HUES64 (cell line): ENCODE results near the gene ZFYVE21.

ENCODE experiments used
- H3K27ac ChIP-seq: 2 replicates; pipeline ENCODE4 v1.7.0; 2013; ENCODE audit warnings: low read depth, low read length, inconsistent platforms
- H3K27me3 ChIP-seq: 2 replicates; pipeline ENCODE4 v1.6.1; 2013; ENCODE audit warnings: mild to moderate bottlenecking, low read length; ENCODE audit not compliant: insufficient read depth
- H3K36me3 ChIP-seq: 2 replicates; pipeline ENCODE4 v1.6.1; 2013; ENCODE audit warnings: mild to moderate bottlenecking, low read length; ENCODE audit not compliant: insufficient read depth
- H3K4me1 ChIP-seq: 2 replicates; pipeline ENCODE4 v1.6.1; 2013; ENCODE audit warnings: mild to moderate bottlenecking, low read length, moderate library complexity; ENCODE audit not compliant: insufficient read depth
- H3K4me3 ChIP-seq: 2 replicates; pipeline ENCODE4 v1.5.1; 2013; ENCODE audit warnings: mild to moderate bottlenecking, low read length, moderate library complexity
- H3K9ac ChIP-seq: 2 replicates; pipeline ENCODE4 v1.6.1; 2013; ENCODE audit warnings: mild to moderate bottlenecking, low read depth, low read length
- H3K9me3 ChIP-seq: 2 replicates; pipeline ENCODE4 v1.6.1; 2013; ENCODE audit warnings: low read depth, low read length; ENCODE audit not compliant: insufficient read depth
- WGBS: fragments of 150-250, 120-280 bp; methylation state at CpG from one replicate; pipeline ENCODE4 v1.1.7; 2013; ENCODE audit warnings: missing lambda C conversion rate; 5-methylcytosine and 5-hydroxymethylcytosine counted together

ZFYVE21 gene

DNA sequence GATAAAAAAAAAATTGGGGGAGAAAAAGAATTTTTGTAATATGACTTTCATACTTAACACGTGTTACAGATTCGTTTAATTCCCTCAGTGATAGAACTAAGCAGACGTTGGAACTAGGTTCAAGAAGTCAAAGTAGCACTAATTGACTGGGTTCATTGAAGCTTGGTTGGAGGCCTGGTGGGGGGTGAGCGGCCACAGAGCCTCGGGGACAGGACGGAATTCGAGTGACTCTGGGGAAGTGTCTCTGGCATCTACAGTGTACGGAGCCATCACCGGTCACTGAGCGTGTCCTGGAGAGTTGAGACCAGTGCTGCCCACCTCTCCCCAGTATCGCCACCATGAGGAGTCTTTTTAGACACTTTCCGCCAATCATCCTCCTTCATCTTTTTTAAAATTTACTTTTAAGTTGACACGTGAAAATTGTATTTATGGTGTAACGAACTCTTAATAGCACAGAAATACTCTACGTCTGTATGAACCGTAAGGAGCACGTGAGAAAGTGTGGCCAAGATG lies 1.3 kb downstream of the ZFYVE21 start:
- H3K4me1 ChIP-seq, result no peaks in the 10 kb centered on the region; the same call in 1 of the 2 replicates
- H3K4me3 ChIP-seq, result peak overlapping the region; percentile 77
- H3K9me3 ChIP-seq, result no peaks in the 10 kb centered on the region
- H3K9ac ChIP-seq, result no peak overlapping the region
- 76% methylated on average over 17 of the region's 17 CpGs for WGBS
- no peak overlapping the region for H3K27ac ChIP-seq
- no peaks in the 10 kb centered on the region for H3K27me3 ChIP-seq
- 0 out of 2 replicates have a peak, but pooled peaks cover 5% of the 10 kb centered on the region for H3K36me3 ChIP-seq

DNA sequence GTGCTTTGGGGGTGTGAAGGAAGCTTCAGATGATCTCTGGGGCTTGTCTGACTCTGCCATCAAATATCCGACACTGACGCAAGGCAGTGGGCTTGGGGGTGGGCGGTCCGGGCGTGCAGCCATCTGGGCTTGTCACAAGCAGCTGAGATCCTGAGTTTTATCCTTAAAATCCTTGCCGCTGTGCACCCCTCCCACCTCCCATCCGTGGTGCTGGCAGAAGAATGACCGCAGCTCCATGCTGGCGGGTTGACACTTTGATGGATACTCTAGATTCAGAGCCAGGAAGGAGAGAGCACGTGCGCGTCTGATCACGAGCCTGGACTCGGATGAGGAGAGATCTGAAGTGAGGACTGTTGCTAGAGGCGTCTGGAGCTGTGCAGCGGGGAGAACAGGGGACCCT lies 3.0 kb downstream of the ZFYVE21 start:
- Histone ChIP-seq H3K36me3 (0 out of 2 replicates have a peak, but pooled peaks cover 4% of the 10 kb centered on the region), H3K4me1 (no peaks in the 10 kb centered on the region; the same call in 1 of the 2 replicates), H3K27ac (no peak overlapping the region), H3K4me3 (no peak overlapping the region), H3K27me3 (no peaks in the 10 kb centered on the region), H3K9ac (no peak overlapping the region), H3K9me3 (no peaks in the 10 kb centered on the region)
- WGBS, result 93% methylated on average over 16 of the region's 16 CpGs

DNA sequence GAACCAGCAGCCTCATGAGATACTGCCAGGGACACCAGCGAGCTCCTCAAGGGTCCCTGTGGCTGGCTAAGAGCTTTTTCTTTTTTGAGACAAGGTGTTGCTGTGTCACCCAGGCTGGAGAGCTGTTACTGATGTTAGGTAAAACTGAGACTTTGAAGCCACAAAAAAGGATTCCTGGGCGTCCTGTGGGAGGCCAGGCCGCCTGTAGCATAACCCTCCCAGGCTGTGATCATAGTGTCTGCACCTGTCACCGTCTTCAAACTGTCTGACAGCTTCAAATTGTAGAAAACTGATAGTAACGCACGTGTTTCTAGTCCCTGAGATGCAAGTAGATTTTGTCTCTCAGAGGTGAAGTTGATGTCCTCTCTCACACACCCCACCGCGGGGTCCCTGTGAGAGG lies 4.1 kb downstream of the ZFYVE21 start:
- 95% methylated on average over 8 of the region's 8 CpGs for WGBS
- H3K9me3 ChIP-seq, result no peaks in the 10 kb centered on the region
- 0 out of 2 replicates have a peak, but pooled peaks cover 2% of the 10 kb centered on the region for H3K36me3 ChIP-seq
- H3K9ac ChIP-seq, result no peak overlapping the region
- no peak overlapping the region for H3K27ac ChIP-seq
- no peaks in the 10 kb centered on the region for H3K27me3 ChIP-seq
- H3K4me1 ChIP-seq, result no peaks in the 10 kb centered on the region; the same call in 1 of the 2 replicates
- no peak overlapping the region for H3K4me3 ChIP-seq

DNA sequence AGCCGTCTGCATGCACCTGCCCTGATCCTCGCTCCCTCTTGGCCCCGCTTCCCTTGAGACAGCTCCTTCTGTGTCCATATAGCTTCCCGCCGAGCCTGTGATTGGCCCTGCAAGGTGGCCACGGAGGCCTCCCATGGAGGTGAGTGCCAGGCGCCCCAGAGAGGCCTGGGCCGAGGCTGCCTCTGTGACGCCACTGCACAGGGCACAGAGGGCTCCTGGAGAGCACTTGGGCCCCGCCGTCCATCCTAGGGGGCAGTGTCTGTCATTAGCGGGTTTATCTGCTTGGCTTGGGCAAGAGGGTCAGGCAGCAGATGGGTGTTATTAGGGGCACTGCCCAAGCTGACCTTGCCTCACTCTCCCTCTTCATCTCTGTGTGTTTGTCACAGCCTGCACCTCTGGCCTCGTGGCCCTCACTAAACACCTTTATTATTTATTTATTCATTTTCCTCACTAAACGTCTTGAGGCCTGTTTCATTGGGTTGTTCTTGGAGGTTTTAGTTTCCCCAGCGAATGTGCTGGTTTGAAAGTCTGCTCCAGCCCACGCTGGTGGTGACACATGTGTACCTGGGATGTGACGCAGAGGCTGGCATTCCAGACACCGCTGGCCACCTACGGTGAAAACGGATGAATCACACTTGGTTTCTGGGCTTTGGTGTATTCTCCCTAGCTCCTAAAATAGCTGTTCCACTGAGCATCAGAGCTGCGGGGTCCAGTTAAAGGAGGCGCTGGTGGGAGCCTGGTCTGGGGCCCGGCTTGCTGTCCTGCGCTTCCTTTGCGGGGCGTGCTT lies 5.9 kb downstream of the ZFYVE21 start:
- H3K9me3 ChIP-seq, result no peaks in the 10 kb centered on the region
- H3K36me3 ChIP-seq, result 0 out of 2 replicates have a peak, but pooled peaks cover 2% of the 10 kb centered on the region
- 90% methylated on average over 24 of the region's 26 CpGs for WGBS
- no peaks in the 10 kb centered on the region for H3K27me3 ChIP-seq
- no peak overlapping the region for H3K27ac ChIP-seq
- H3K9ac ChIP-seq, result no peak overlapping the region
- H3K4me3 ChIP-seq, result no peak overlapping the region
- H3K4me1 ChIP-seq, result no peaks in the 10 kb centered on the region; the same call in 1 of the 2 replicates

DNA sequence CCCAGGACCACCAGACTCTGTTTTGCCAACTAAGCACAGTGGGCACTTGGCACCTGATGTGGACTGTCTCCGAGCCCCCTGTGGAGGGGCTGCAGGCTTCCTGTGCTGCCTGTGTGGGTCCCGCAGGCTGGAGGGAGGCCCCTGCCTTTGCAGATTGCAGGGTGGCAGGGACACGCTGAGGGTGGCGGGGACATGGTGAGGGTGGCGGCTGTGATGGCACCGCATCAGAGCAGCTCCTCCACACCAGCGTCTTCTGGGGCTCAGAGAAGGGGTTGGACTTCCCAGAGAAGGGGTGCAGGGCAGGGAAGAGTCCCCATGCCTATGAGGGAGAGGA lies 8.1 kb downstream of the ZFYVE21 start:
- Histone ChIP-seq H3K9ac (no peak overlapping the region; the same call in 1 of the 2 replicates), H3K27me3 (no peaks in the 10 kb centered on the region), H3K9me3 (no peaks in the 10 kb centered on the region), H3K4me1 (no peaks in the 10 kb centered on the region), H3K36me3 (peaks cover 7% of the 10 kb centered on the region; the same call in 1 of the 2 replicates), H3K4me3 (no peak overlapping the region), H3K27ac (no peak overlapping the region)
- WGBS, result 97% methylated on average over 7 of the region's 7 CpGs

DNA sequence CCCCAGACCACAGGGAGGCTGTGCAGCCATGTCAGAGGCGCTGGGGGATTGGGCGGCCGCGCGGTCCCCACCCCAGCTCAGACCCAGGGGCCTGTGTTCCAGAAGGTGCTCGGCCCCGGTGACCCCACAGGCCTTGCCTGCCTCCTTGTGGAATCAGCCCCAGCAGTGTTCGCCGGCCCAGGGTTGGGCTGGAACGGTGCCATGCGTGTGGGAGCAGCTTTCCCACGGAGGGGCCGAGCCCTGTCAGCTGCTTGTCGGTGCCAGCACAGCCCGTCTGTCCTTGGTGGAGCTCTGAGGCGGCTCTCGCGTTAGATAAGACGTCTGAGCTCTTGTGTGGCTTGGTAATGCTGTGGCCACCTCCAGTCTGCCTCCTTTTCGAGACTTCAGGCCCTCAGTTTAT lies 8.5 kb downstream of the ZFYVE21 start:
- H3K9ac ChIP-seq, result no peak overlapping the region; the same call in 1 of the 2 replicates
- no peak overlapping the region for H3K4me3 ChIP-seq
- WGBS, result 94% methylated on average over 20 of the region's 20 CpGs
- H3K36me3 ChIP-seq, result peaks cover 11% of the 10 kb centered on the region
- no peak overlapping the region for H3K27ac ChIP-seq
- no peaks in the 10 kb centered on the region for H3K9me3 ChIP-seq
- H3K4me1 ChIP-seq, result no peaks in the 10 kb centered on the region
- no peaks in the 10 kb centered on the region for H3K27me3 ChIP-seq

DNA sequence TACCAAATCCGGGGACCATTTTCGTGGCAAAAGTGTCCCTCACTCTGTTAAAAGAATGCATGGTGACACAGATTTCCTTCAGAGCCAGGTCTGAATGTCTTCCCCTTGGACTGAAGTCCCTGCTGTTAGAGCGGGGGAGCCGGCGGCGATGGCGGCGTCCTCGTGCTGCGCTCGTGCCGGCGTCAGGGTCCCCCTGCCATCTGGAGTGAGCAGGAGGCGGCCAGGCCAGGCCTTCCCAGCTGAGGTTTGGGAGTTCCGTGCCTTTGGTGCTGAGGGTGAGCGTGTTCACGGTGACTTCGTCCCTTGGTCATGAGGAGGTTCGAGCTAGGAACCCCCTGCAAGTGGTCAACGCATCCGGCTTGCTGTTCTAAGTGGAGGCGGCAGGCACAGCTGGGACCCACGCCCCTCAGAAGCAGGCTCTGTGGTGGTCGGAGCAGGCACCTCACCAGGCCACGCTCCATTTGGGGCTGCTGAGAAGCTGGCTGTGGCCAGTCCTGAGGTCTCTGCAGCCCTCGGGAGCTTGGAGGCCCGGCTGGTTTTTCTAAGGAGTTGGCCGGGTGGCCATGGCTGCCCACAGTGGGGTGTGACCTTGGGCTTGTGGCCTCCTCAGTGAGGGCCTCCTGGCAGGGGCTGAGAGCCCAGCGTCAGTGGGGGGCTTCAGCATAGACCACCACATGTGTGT lies 9.5 kb downstream of the ZFYVE21 start:
- Histone ChIP-seq H3K9me3 (no peaks in the 10 kb centered on the region), H3K27me3 (no peaks in the 10 kb centered on the region), H3K27ac (no peak overlapping the region), H3K4me1 (no peaks in the 10 kb centered on the region), H3K4me3 (no peak overlapping the region), H3K9ac (peak overlapping the region; percentile 31; the same call in 1 of the 2 replicates), H3K36me3 (peaks cover 21% of the 10 kb centered on the region)
- 94% methylated on average over 29 of the region's 29 CpGs for WGBS

DNA sequence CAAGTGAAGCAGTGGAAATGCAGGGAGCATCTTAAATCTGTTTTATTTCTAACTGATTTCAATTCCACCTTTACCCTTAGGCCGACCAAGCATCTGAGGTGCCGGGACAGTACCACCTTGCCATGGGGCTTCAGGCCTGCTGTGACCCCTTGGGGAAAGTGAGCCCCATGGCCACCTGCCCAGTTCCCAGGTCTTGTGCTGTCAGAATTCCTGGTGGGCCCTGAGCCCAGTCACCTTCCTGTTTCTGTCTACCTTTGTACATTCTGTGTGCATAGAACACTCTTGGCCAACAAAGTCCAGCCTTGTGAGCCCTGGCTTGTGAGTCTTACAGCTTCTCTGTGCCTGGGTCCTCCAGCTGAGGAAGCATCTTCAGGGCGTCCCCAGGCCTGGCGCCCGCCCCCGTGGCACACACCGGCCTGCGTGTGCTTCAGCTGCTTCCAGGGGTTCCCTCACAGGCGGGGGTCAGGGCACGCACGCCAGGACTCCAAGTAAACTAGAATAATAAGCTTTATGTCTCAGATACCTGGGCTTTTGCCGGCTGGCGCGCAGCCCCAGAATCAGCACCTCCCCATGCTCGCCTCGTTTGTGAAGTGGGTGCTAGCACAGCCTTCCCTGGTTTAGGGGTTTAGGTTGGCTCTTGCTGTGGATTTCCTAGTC lies 10.3 kb downstream of the ZFYVE21 start:
- no peak overlapping the region for H3K4me3 ChIP-seq
- H3K9ac ChIP-seq, result no peak overlapping the region; the same call in 1 of the 2 replicates
- no peak overlapping the region for H3K27ac ChIP-seq
- H3K4me1 ChIP-seq, result no peaks in the 10 kb centered on the region
- WGBS, result 95% methylated on average over 16 of the region's 16 CpGs
- H3K36me3 ChIP-seq, result peaks cover 28% of the 10 kb centered on the region
- H3K27me3 ChIP-seq, result no peaks in the 10 kb centered on the region
- no peaks in the 10 kb centered on the region for H3K9me3 ChIP-seq

DNA sequence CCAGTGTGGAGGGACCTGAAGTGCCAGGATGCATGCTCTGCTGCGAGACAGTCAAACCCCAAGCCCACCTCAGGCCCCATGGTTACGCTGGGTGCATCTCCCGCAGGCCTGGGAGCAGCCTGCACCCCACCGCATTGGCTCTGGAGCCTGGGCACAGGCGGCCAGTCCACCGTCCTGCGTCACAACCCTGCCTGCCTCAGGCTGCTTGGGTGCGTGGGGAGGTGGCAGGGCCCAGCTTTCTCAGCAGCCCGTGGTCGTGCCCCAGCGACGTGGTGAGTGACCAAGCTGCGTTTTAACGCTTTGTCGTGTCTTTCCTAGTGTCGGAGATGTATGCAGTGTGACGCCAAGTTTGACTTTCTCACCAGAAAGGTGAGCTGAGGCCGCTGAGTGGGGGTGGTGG lies 10.9 kb downstream of the ZFYVE21 start:
- Histone ChIP-seq H3K27me3 (no peaks in the 10 kb centered on the region), H3K36me3 (peaks cover 28% of the 10 kb centered on the region), H3K4me1 (no peaks in the 10 kb centered on the region), H3K27ac (no peak overlapping the region), H3K9ac (no peak overlapping the region), H3K4me3 (no peak overlapping the region), H3K9me3 (no peaks in the 10 kb centered on the region)
- WGBS, result 93% methylated on average over 18 of the region's 18 CpGs

DNA sequence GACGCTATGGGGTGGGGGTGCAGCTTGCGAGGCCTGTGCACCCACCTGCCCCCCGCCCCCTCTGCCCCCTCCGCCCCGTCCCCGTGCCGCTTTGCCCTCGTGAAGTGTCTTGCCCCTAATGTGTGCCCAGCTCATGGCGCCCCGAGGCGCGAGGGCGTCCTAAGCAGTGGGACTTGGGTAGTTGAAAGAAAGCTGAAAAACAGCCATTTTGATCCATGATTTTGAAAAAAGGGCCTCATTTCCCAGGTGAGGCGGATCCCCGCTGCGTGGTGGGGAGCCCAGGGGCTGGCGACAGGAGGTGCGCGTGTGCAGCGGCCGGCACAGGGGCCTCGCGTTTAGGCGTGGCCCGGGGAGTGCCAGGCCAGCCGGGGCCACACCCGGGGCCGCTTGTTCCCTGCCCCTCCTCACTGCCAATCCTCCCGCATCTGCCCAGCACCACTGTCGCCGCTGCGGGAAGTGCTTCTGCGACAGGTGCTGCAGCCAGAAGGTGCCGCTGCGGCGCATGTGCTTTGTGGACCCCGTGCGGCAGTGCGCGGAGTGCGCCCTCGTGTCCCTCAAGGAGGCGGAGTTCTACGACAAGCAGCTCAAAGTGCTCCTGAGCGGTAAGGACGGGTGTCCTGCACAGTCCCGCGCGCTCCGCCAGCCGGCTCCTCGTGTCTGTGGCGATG lies 11.8 kb downstream of the ZFYVE21 start:
- WGBS, result 93% methylated on average over 53 of the region's 53 CpGs
- no peak overlapping the region for H3K9ac ChIP-seq
- H3K36me3 ChIP-seq, result peaks cover 32% of the 10 kb centered on the region

More for the DNA sequence above, 11.8 kb downstream of the ZFYVE21 start:
- Histone ChIP-seq H3K27me3 (no peaks in the 10 kb centered on the region), H3K27ac (no peak overlapping the region), H3K4me1 (no peaks in the 10 kb centered on the region), H3K4me3 (no peak overlapping the region), H3K9me3 (no peaks in the 10 kb centered on the region)
